ENCODE data around the gene PUSL1. TPM values are rescaled to one million over a fixed set of nuclear protein-coding genes. Genes with fewer than 3 reads are reported as not detected.

PUSL1 gene
- total and polyA plus RNA-seq, 2 of the 13 experiments (the other 11 are each of a cell fraction or from before 2014, with no cell fraction given), result 8.3 to 22.2 TPM

- TF ChIP-seq PBX2 (CRISPR knock-in tag; IDR thresholded peaks at IDR 0.05), result no peak
Observed at GRCh38 chr1:1332031-1332755, 23.8 kb downstream of the PUSL1 start (continued).

GRCh38 chr1:1332774-1333480, 24.5 kb downstream of the PUSL1 start:
- Histone ChIP-seq H3K4me2 (ENCODE audit: low read depth, low read length) (no peak overlapping the region), H3K4me1 (ENCODE audit: insufficient read depth, low read length) (peaks cover 24% of the 10 kb centered on the region), H3K4me3 (replicated peaks in 1 of 3; ENCODE audit: insufficient read depth in 1 of 3, low read depth in 2 of 3, low read length in 3 of 3) (no peak overlapping the region), H3K36me3 (replicated peaks in 1 of 2; ENCODE audit: control insufficient read depth in 1 of 2, insufficient read depth in 2 of 2, low read length in 2 of 2) (peaks cover 0 to 3% of the 10 kb centered on the region in 2 experiments; a peak in 2 of 5 replicates), H3K9ac (ENCODE audit: insufficient read depth, low read depth, low read length) (no peak overlapping the region), H2AFZ (ENCODE audit: low read length) (no peak overlapping the region), H3K9me3 (ENCODE audit: low read length) (no peaks in the 10 kb centered on the region), H3K27ac (ENCODE audit: extremely low read length, insufficient read depth, low read length) (no peak overlapping the region), H3K79me2 (ENCODE audit: insufficient read depth, low read length) (no peaks in the 10 kb centered on the region), H4K20me1 (ENCODE audit: insufficient read depth, low read length) (peaks cover 7% of the 10 kb centered on the region; the same call in 1 of the 2 replicates), H3K27me3 (ENCODE audit: control insufficient read depth in 1 of 2, insufficient read depth in 2 of 2, low read length in 2 of 2) (0 out of 5 replicates have a peak, but pooled peaks cover 0 to 4% of the 10 kb centered on the region in 2 experiments)
- TF ChIP-seq ZNF343 (CRISPR knock-in tag; IDR thresholded peaks at IDR 0.05) (0 out of 2 replicates have a peak, but pooled peaks have one; percentile 9), WIZ (CRISPR knock-in tag; IDR thresholded peaks at IDR 0.05) (no peak), NR2F1 (CRISPR knock-in tag; IDR thresholded peaks at IDR 0.05) (no peak), BATF2 (CRISPR knock-in tag; IDR thresholded peaks at IDR 0.05) (0 out of 2 replicates have a peak, but pooled peaks have one; percentile 30)
- DNase-seq (ENCODE audit: low spot score) (no peak), FAIRE-seq (no peak), ATAC-seq (0 out of 3 replicates have a peak, but pooled peaks have one; percentile 0)
- in situ Hi-C loops (cut with HindIII; ENCODE audit: extremely low pct_ligation_motif_present, low pct_unique_long_range_greater_than_20kb), result no loop called here
- ChIA-PET CTCF (ENCODE audit: low intra/inter-chr PET ratio, low total read pairs) (no interaction called here), POLR2A (interaction anchor here (1.0 to 3.9 kb wide), 2 partner anchors 15 to 42 kb away, joined by 3 to 12 read pairs; partner anchors contain the start of genes AURKAIP1 and DVL1)
- 90% methylated on average over 18 of the region's 48 CpGs for WGBS (ENCODE audit: low lambda C conversion rate)
- BruUV-seq (replicated peaks), result no TSS peak
- intact Hi-C loops (cut with micrococcal nuclease; ENCODE audit: unreplicated experiment), result no loop called here

Measured in HepG2 (cell line).